ENCODE data around the gene ZNF3.

DNA sequence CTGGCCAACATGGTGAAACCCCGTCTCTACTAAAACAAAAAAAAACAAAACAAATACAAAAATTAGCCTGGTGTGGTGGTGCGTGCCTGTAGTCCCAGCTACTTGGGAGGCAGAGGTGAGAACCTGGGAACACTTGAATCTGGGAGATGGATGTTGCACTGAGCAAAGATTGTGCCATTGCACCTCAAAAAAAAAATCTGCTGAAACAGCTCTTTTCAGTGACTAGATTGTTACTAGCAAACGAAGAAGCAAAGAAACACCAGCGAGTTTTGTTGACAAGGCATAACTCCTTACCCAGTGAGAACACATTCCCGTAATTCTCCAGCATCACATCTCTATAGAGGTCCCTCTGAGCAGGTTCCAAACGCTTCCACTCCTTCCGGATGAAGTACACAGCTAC, 6.7 kb downstream of the ZNF3 start:
- TF ChIP-seq, protein P1, sequence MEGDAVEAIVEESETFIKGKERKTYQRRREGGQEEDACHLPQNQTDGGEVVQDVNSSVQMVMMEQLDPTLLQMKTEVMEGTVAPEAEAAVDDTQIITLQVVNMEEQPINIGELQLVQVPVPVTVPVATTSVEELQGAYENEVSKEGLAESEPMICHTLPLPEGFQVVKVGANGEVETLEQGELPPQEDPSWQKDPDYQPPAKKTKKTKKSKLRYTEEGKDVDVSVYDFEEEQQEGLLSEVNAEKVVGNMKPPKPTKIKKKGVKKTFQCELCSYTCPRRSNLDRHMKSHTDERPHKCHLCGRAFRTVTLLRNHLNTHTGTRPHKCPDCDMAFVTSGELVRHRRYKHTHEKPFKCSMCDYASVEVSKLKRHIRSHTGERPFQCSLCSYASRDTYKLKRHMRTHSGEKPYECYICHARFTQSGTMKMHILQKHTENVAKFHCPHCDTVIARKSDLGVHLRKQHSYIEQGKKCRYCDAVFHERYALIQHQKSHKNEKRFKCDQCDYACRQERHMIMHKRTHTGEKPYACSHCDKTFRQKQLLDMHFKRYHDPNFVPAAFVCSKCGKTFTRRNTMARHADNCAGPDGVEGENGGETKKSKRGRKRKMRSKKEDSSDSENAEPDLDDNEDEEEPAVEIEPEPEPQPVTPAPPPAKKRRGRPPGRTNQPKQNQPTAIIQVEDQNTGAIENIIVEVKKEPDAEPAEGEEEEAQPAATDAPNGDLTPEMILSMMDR (IDR thresholded peaks at IDR 0.05; ENCODE audit: insufficient read depth, low read length), result no peak
- TF ChIP-seq POLR2AphosphoS5 (IDR thresholded peaks at IDR 0.05; ENCODE audit: low read depth), result no peak
